Ureter (tissue), 1 donor: ENCODE data around the gene OPN3. TPM values are rescaled to one million over a fixed set of nuclear protein-coding genes. Genes with fewer than 3 reads are reported as not detected.
A peak's percentile ranks its signal among the peaks of the same experiment; 100 is the strongest.

Experiments used
- DNase-seq: peaks from one replicate; pipeline ENCODE4 v3.0.0-alpha.2; 2020; ENCODE audit warnings: low spot score
- total RNA-seq: library from RNA; stranded (reverse); gene quantifications from one replicate; pipeline ENCODE4 v1.2.4, GENCODE V29; 2023
- donor health status: DM: yes; HTN: yes; CAD: no.

Gene OPN3
- total RNA-seq, 1 donor from 2014 or later, result 6.5 TPM

- no peak for DNase-seq
Measured at GRCh38 chr1:241645199-241645598, 5.0 kb upstream of the OPN3 start.

GRCh38 chr1:241644259-241644658 is 4.1 kb upstream of the OPN3 start:
- no peak for DNase-seq

- no peak for DNase-seq
Measured at GRCh38 chr1:241642593-241642944, 2.4 kb upstream of the OPN3 start.

DNA sequence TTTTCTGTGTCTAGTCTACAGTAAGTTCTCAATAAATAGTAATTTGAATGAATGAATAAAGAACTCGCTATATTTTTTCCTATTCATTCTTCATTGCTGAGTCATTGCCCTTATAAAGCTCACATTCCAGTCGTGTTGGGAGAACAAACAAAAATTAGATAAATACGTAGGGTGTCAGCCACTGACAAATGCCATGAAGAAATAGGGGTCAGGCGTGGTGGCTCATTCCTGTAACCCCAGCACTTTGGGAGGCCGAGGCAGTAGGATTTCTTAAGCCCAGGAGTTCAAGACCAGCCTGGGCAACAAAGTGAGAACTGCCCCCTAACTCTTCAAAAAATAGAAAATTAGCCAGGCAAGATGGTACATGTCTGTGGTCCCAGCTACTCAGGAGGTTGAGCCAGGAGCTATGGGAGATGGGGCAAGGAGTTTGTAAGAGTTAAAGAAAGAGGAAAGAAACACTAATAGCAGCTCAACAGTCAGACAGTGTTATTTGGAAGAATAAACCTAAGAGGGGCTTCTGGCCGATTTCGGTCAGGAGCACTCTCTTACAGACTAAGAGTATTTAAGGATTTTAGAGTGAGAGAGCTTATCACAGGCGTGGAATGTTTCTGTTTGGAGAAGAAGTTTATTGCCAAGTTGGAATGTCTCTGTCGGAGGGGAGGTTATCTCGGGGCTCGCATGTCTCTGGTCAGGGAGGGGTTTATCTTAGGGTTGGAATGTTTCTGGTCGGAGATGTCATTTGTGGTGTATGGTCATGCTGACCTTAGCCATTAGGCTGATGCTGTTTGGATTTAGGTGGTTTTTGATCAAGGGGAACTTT is 1.8 kb upstream of the OPN3 start:
- DNase-seq, result no peak

GRCh38 chr1:241640867-241641622 is 876 bp upstream of the OPN3 start:
- DNase-seq, result no peak

GRCh38 chr1:241639623-241640148 is 483 bp downstream of the OPN3 start:
- peak; percentile 44 for DNase-seq

- no peak for DNase-seq
Measured at GRCh38 chr1:241638909-241639622, 1.1 kb downstream of the OPN3 start.

DNA sequence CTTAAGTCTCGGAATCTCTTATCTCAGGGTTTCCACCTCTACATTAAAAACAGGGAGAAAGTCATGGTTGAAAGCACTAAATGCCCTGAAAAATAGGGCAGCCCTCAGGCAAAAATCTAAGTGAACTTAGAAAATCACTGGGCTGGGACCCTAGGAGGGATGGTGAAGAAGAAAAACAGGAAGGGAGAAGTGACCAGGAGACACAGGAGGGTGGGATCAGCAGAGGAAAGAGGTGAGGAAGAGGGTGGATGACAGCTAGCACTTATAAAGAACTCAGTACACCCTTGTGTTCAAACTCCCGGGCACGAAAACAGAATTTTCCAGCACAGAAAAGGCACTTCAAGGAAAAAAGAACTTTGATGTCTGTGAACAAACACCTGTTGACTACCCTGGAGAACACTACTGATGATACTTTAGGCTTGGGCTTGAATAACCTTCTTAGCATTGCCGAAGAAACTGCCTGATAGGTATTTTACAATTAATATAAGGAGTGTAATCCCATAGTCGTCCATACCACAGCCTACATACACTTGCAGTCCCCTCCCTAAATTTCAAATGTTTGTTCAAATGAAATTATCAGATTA is 2.0 kb downstream of the OPN3 start:
- DNase-seq, result no peak

GRCh38 chr1:241637604-241638003 is 2.6 kb downstream of the OPN3 start:
- no peak for DNase-seq

DNA sequence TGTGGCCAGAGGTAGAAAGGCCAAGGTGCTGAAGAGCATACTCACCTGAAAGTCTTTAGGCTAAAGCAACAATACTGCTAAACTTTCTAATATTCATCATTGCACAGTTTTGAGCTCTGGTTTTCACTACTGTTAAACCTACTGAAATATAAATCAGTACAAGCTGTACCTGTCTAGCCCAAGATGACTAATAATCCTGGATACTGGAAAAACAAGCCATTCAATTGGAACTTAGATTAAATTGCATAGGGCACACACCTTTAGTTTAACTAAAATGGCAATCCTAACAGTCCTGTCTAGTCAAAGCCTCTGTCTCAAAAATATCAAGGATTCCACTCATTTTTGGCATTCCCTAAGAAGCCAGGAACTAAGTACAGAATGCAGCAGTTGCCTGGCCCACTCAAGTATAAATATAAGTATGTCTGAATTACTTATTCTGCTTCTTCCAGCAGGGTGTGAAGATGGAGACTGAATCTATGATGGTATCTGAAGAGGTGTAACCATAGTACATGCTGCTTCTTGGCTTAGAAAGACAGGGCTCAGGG is 3.1 kb downstream of the OPN3 start:
- no peak for DNase-seq

- no peak for DNase-seq
Measured at GRCh38 chr1:241636291-241636690, 3.9 kb downstream of the OPN3 start.

GRCh38 chr1:241635556-241636152 is 4.5 kb downstream of the OPN3 start:
- DNase-seq, result no peak

DNA sequence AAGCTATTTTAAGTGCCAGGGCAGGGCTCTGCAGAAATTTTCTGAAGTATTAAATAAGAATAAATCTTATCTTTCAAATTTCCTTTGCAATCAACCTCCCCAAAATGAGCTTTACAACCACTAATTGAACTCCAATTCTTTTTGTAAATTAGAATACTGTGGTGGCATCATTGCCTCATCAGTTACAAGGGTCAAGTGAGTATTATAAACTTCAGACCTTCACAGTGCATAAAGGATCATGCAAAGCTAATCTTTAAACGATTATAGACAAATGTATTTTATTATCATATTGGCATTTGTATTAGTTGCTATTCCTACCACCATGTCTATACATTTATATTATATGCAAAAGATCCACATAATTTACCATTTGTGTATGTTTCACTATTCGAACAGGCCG is 7.2 kb downstream of the OPN3 start:
- DNase-seq, result no peak

DNA sequence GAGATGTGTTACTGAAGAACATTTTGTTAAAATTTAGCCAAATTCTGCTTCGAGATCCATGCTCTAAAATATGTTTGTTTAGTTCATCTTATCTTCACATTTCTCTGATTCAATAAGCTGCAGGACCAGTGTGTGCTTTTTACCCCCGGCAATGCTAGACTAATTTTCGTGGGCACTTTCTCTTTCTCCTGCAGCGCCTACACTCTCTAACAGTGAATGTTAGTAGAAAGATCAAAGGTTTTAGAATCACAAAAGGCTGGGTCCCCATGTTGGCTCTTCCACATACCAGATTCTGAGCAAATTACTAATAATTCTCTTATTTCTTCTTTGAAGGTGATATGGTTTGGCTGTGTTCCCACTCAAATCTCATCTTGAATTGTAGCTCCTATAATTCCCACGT is 8.5 kb downstream of the OPN3 start:
- DNase-seq, result no peak

GRCh38 chr1:241630899-241631298 is 9.3 kb downstream of the OPN3 start:
- DNase-seq, result no peak

GRCh38 chr1:241630476-241630875 is 9.7 kb downstream of the OPN3 start:
- DNase-seq, result no peak

- no peak for DNase-seq
Measured at GRCh38 chr1:241630005-241630404, 10.2 kb downstream of the OPN3 start.

GRCh38 chr1:241627453-241628259 is 12.5 kb downstream of the OPN3 start:
- DNase-seq, result no peak

- DNase-seq, result no peak
Measured at GRCh38 chr1:241624935-241625334, 15.2 kb downstream of the OPN3 start.

DNA sequence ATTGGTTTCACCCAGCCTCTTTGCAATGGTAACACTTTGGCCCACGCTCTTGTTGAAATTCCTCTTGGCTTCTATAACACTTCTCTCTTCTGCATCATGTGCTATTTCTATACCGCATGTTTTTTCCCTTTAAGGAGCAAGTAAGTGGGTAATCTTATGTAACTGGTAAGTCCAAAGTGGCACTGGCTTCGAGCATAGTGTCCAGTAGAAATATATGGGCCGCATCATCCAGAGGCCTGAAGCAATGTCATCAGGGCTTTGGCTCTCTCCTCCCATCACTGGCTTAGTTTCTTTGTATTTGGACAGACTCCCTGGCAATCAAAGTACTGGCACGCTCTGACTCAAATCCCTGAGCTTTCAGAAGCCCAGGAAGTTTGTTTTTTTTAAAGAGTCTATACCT is 17.5 kb downstream of the OPN3 start:
- DNase-seq, result no peak
